ENCODE data around the gene ZNF646. TPM values are rescaled to one million over a fixed set of nuclear protein-coding genes. Genes with fewer than 3 reads are reported as not detected.
A peak's percentile ranks its signal among the peaks of the same experiment; 100 is the strongest.

ZNF646 gene
- total RNA-seq, 4 donors from 2014 or later, result 3.3 to 17.3 (median 15.1) TPM

GRCh38 chr16:31064882-31065461 is 9.2 kb upstream of the ZNF646 start:
- H3K36me3 ChIP-seq, result no peaks in the 10 kb centered on the region
- peak; percentile 65 to 69 for DNase-seq
- TF ChIP-seq CTCF (IDR thresholded peaks at IDR 0.05) (no peak), POLR2A (IDR thresholded peaks at IDR 0.05) (no peak)
- no peaks in the 10 kb centered on the region for H3K4me1 ChIP-seq
- intact Hi-C loops (cut with DNase I; ENCODE audit: low total_unique reads), result no loop called here
- no peaks in the 10 kb centered on the region for H3K9me3 ChIP-seq
- H3K27ac ChIP-seq, result peak overlapping the region; percentile 52 to 69
- no peak overlapping the region for H3K4me3 ChIP-seq
- no peaks in the 10 kb centered on the region for H3K27me3 ChIP-seq

GRCh38 chr16:31067342-31067741 is 6.9 kb upstream of the ZNF646 start:
- Histone ChIP-seq H3K36me3 (no peaks in the 10 kb centered on the region), H3K27ac (no peak overlapping the region), H3K9me3 (no peaks in the 10 kb centered on the region), H3K4me1 (peaks cover 0 to 8% of the 10 kb centered on the region in 2 donors), H3K4me3 (no peak overlapping the region), H3K27me3 (no peaks in the 10 kb centered on the region)
- DNase-seq, result no peak
- intact Hi-C loops (cut with DNase I; ENCODE audit: low total_unique reads), result no loop called here
- TF ChIP-seq POLR2A (IDR thresholded peaks at IDR 0.05), result no peak
- no peak for TF ChIP-seq CTCF (IDR thresholded peaks at IDR 0.05)

DNA sequence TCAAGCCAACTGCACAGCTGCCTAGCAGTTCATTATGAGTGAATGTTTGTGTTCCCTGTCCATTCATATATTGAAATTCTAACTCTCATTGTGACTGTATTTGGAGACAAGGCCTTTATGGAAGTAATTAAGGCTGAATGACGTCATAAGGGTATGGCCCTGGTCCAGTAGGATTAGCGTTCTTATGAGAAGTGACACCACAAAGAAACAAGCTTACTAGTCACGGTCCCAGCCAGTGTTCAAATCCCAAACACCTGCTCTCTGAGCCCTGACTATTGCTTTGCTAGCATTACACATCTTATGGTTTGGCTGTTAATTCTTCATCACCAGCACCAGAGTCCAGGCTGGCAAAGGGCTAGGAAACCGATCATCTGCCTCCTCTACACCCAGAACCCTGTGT is 2.4 kb upstream of the ZNF646 start:
- no peak overlapping the region for H3K4me3 ChIP-seq
- intact Hi-C loops (cut with DNase I; ENCODE audit: low total_unique reads), result no loop called here
- H3K27ac ChIP-seq, result peak overlapping the region; percentile 92 to 93
- H3K4me1 ChIP-seq, result peaks cover 0 to 10% of the 10 kb centered on the region in 2 donors
- no peaks in the 10 kb centered on the region for H3K9me3 ChIP-seq
- H3K36me3 ChIP-seq, result no peaks in the 10 kb centered on the region
- no peak for TF ChIP-seq CTCF (IDR thresholded peaks at IDR 0.05)
- no peak for TF ChIP-seq POLR2A (IDR thresholded peaks at IDR 0.05)
- no peaks in the 10 kb centered on the region for H3K27me3 ChIP-seq
- DNase-seq, result no peak

- H3K4me3 ChIP-seq, result peak overlapping the region; percentile 67 to 73
- TF ChIP-seq POLR2A (IDR thresholded peaks at IDR 0.05), result no peak
- TF ChIP-seq CTCF (IDR thresholded peaks at IDR 0.05), result no peak
- intact Hi-C loops (cut with DNase I; ENCODE audit: low total_unique reads), result no loop called here
- no peak for DNase-seq
- no peaks in the 10 kb centered on the region for H3K27me3 ChIP-seq
- no peaks in the 10 kb centered on the region for H3K36me3 ChIP-seq
- no peaks in the 10 kb centered on the region for H3K9me3 ChIP-seq
- H3K27ac ChIP-seq, result peak overlapping the region; percentile 92 to 93
- H3K4me1 ChIP-seq, result peaks cover 0 to 10% of the 10 kb centered on the region in 2 donors
Observed at GRCh38 chr16:31072540-31073141, 1.6 kb upstream of the ZNF646 start.

- DNase-seq, result peak; percentile 87 to 90
- TF ChIP-seq CTCF (IDR thresholded peaks at IDR 0.05) (peak in 2 of 4 experiments; percentile 9 to 23), POLR2A (IDR thresholded peaks at IDR 0.05) (peak; percentile 17 to 29)
- H3K4me1 ChIP-seq, result peaks cover 0 to 10% of the 10 kb centered on the region in 2 donors
- no peaks in the 10 kb centered on the region for H3K36me3 ChIP-seq
- intact Hi-C loops (cut with DNase I; ENCODE audit: low total_unique reads), result no loop called here
- peak overlapping the region; percentile 92 to 93 for H3K27ac ChIP-seq
- no peaks in the 10 kb centered on the region for H3K27me3 ChIP-seq
- peak overlapping the region; percentile 67 to 73 for H3K4me3 ChIP-seq
- H3K9me3 ChIP-seq, result no peaks in the 10 kb centered on the region
Observed at GRCh38 chr16:31073142-31073969, 866 bp upstream of the ZNF646 start.
